ENCODE measurements around the gene ZKSCAN5. TPM values are rescaled to one million over a fixed set of nuclear protein-coding genes. Genes with fewer than 3 reads are reported as not detected.
"Not testable (repeated sequence)": the region's sequence is repeated elsewhere in the genome, so short reads cannot be mapped to it uniquely, and the experiment has no call there.

Gene ZKSCAN5
- total RNA-seq, 1 donor from 2014 or later: 5.7 TPM

GRCh38 chr7:99551767-99552463, 47.5 kb downstream of the ZKSCAN5 start, which contains the start of gene FAM200A:
Gene FAM200A, minus strand, starts transcription at chr7:99552114. Its CDS starts 3,707 bp downstream, at chr7:99548407.
- DNase-seq (ENCODE audit: low spot score): peak; percentile 95

- DNase-seq (ENCODE audit: low spot score): no peak
These were observed 48.6 kb downstream of the ZKSCAN5 start for GRCh38 chr7:99553039-99553438.

GRCh38 chr7:99554939-99555338, 50.5 kb downstream of the ZKSCAN5 start:
- DNase-seq (ENCODE audit: low spot score): no peak

- DNase-seq (ENCODE audit: low spot score): no peak
These were observed 52.7 kb downstream of the ZKSCAN5 start for GRCh38 chr7:99557196-99557607.

- no peak for DNase-seq (ENCODE audit: low spot score)
These were observed 53.5 kb downstream of the ZKSCAN5 start for GRCh38 chr7:99557940-99558305.

GRCh38 chr7:99558306-99559174, 54.1 kb downstream of the ZKSCAN5 start, which contains the start of gene ZNF655:
Gene ZNF655, plus strand, starts transcription at chr7:99558642. Its CDS starts 1,918 bp downstream, at chr7:99560560.
- DNase-seq (ENCODE audit: low spot score): peak; percentile 95

- no peak for DNase-seq (ENCODE audit: low spot score)
These were observed 54.9 kb downstream of the ZKSCAN5 start for GRCh38 chr7:99559175-99559915.

GRCh38 chr7:99560834-99561736, 56.6 kb downstream of the ZKSCAN5 start:
- no peak for DNase-seq (ENCODE audit: low spot score)

GRCh38 chr7:99561737-99562051, 57.2 kb downstream of the ZKSCAN5 start:
- no peak for DNase-seq (ENCODE audit: low spot score)

- DNase-seq (ENCODE audit: low spot score): no peak
These were observed 57.8 kb downstream of the ZKSCAN5 start for GRCh38 chr7:99562114-99562784.

GRCh38 chr7:99562832-99563231, 58.4 kb downstream of the ZKSCAN5 start:
- no peak for DNase-seq (ENCODE audit: low spot score)

- DNase-seq (ENCODE audit: low spot score): no peak
These were observed 59.2 kb downstream of the ZKSCAN5 start for GRCh38 chr7:99563650-99564049.

GRCh38 chr7:99568770-99569169, 64.3 kb downstream of the ZKSCAN5 start:
- not testable (repeated sequence) for DNase-seq (ENCODE audit: low spot score)

- DNase-seq (ENCODE audit: low spot score): no peak
These were observed 67.3 kb downstream of the ZKSCAN5 start for GRCh38 chr7:99571768-99572167.

- no peak for DNase-seq (ENCODE audit: low spot score)
These were observed 68.8 kb downstream of the ZKSCAN5 start for GRCh38 chr7:99573257-99573656.

GRCh38 chr7:99576251-99576650, 71.8 kb downstream of the ZKSCAN5 start:
- DNase-seq (ENCODE audit: low spot score): no peak

- no peak for DNase-seq (ENCODE audit: low spot score)
These were observed 75.0 kb downstream of the ZKSCAN5 start for GRCh38 chr7:99579281-99579955.

- DNase-seq (ENCODE audit: low spot score): no peak
These were observed 75.7 kb downstream of the ZKSCAN5 start for GRCh38 chr7:99579956-99580777.

Data from mesenteric fat pad (tissue), 1 donor.